Measurements from ENCODE around the gene PAX5.

DNA sequence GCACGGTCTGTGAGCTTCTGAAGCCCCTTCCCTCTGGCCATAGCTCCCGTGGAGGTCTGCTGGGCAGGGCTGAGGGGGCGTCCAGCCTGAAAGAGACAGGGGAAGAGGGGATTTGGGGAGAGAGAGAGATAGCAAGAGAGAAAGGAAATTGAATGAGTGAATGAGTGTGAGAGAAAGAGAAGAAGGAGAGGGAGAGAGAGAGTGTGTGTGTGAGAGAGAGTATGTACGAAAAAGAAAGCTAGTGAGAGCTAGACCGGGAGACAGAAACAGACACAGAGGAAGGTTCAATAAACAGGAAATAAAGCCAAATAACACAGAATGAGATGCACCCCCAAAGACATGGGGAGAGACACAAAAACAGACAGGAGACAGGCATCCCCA, 37.4 kb downstream of the PAX5 start:
- TF ChIP-seq CTCF (IDR thresholded peaks at IDR 0.05) (no peak), ZFX (IDR thresholded peaks at IDR 0.05; ENCODE audit: borderline replicate concordance) (no peak)
